ENCODE data around the gene FAM228A.

The FAM228A gene

GRCh38 chr2:24203029-24203786 lies 28.4 kb downstream of the FAM228A start:
- TF ChIP-seq CTCF (IDR thresholded peaks at IDR 0.05; ENCODE audit: borderline replicate concordance, insufficient read depth, low read depth, low read length) = no peak
- no peak overlapping the region for H3K4me3 ChIP-seq (ENCODE audit: low read depth, low read length)

- no peak for TF ChIP-seq CTCF (IDR thresholded peaks at IDR 0.05; ENCODE audit: borderline replicate concordance, insufficient read depth, low read depth, low read length)
- no peak overlapping the region for H3K4me3 ChIP-seq (ENCODE audit: low read depth, low read length)
Measured at GRCh38 chr2:24203787-24204150, 28.9 kb downstream of the FAM228A start.

GRCh38 chr2:24204505-24204904 lies 29.7 kb downstream of the FAM228A start:
- no peak for TF ChIP-seq CTCF (IDR thresholded peaks at IDR 0.05; ENCODE audit: borderline replicate concordance, insufficient read depth, low read depth, low read length)
- no peak overlapping the region for H3K4me3 ChIP-seq (ENCODE audit: low read depth, low read length)

- no peak overlapping the region for H3K4me3 ChIP-seq (ENCODE audit: low read depth, low read length)
- TF ChIP-seq CTCF (IDR thresholded peaks at IDR 0.05; ENCODE audit: borderline replicate concordance, insufficient read depth, low read depth, low read length) = no peak
Measured at GRCh38 chr2:24205131-24205530, 30.3 kb downstream of the FAM228A start.

GRCh38 chr2:24206242-24206641 lies 31.4 kb downstream of the FAM228A start:
- no peak for TF ChIP-seq CTCF (IDR thresholded peaks at IDR 0.05; ENCODE audit: borderline replicate concordance, insufficient read depth, low read depth, low read length)
- no peak overlapping the region for H3K4me3 ChIP-seq (ENCODE audit: low read depth, low read length)

GRCh38 chr2:24206714-24207113 lies 31.9 kb downstream of the FAM228A start:
- H3K4me3 ChIP-seq (ENCODE audit: low read depth, low read length) = no peak overlapping the region
- TF ChIP-seq CTCF (IDR thresholded peaks at IDR 0.05; ENCODE audit: borderline replicate concordance, insufficient read depth, low read depth, low read length) = no peak

- H3K4me3 ChIP-seq (ENCODE audit: low read depth, low read length) = no peak overlapping the region
- no peak for TF ChIP-seq CTCF (IDR thresholded peaks at IDR 0.05; ENCODE audit: borderline replicate concordance, insufficient read depth, low read depth, low read length)
Measured at GRCh38 chr2:24207359-24207758, 32.5 kb downstream of the FAM228A start.
